Stomach (tissue), 9 donors: ENCODE measurements around the gene HAGHL. TPM values are rescaled to one million over a fixed set of nuclear protein-coding genes. Genes with fewer than 3 reads are reported as not detected.

Experiments
- DNase-seq, 2 donors: peaks; one replicate each; pipeline versions ENCODE4 v3.0.0 to v3.0.0-alpha.2; 2013 to 2019
- H3K27ac ChIP-seq, 5 donors: fragments of 200-600 bp in 4 of 5; sonication (generic) in 4 of 5; one replicate each; pipeline ENCODE4 v1.5.1; 2013 to 2019; ENCODE audit warnings: mild to moderate bottlenecking in 1 of 5, moderate library complexity in 1 of 5
- H3K27me3 ChIP-seq, 3 donors: fragments of 200-600 bp; sonication (generic); one replicate each; pipeline ENCODE4 v1.5.1; 2017 to 2019; ENCODE audit warnings: mixed run types in 1 of 3
- H3K36me3 ChIP-seq, 4 donors: fragments of 200-600 bp; sonication (generic); 1 replicate in 3 of 4; 2 replicates in 1 of 4; pipeline ENCODE4 v1.5.1; 2016 to 2019
- H3K4me1 ChIP-seq, 4 donors: fragments of 200-600 bp; sonication (generic); one replicate each; pipeline ENCODE4 v1.5.1; 2016 to 2019
- H3K4me3 ChIP-seq, 4 donors: fragments of 200-600 bp; sonication (generic) in 3 of 4; one replicate each; pipeline ENCODE4 v1.5.1; 2016 to 2019; ENCODE audit warnings: mild to moderate bottlenecking in 1 of 4
- H3K9me3 ChIP-seq, 4 donors: fragments of 200-600 bp; sonication (generic); one replicate each; pipeline ENCODE4 v1.5.1; 2016 to 2019
- CTCF ChIP-seq, 7 experiments: fragments of 450-650 bp in 4 of 7; fragments of 200-600 bp in 3 of 7; sonication (generic) in 3 of 7; IDR thresholded peaks; one replicate each; pipeline ENCODE4 v1.5.1; 2016 to 2019; ENCODE audit warnings: antibody characterized with exemption in 7 of 7, control low read depth in 2 of 7, mild to moderate bottlenecking in 1 of 7
- EP300 ChIP-seq: sonication (generic); formaldehyde crosslinking; IDR thresholded peaks from one replicate; pipeline ENCODE4 v1.6.1; 2017; ENCODE audit warnings: antibody characterized with exemption
- POLR2A ChIP-seq, 4 donors: fragments of 450-650 bp; IDR thresholded peaks; one replicate each; pipeline ENCODE4 v1.6.1; 2016; ENCODE audit warnings: antibody characterized with exemption in 4 of 4, control low read depth in 2 of 4, mild to moderate bottlenecking in 1 of 4, moderate library complexity in 1 of 4
- POLR2AphosphoS5 ChIP-seq, 3 donors: sonication (generic); formaldehyde crosslinking; IDR thresholded peaks; one replicate each; pipeline ENCODE4 v1.6.1; 2016; ENCODE audit warnings: antibody characterized with exemption in 3 of 3
- WGBS, 5 donors: extraction: QIAGEN DNeasy Blood & Tissue Kit in 3 of 5; methylation state at CpG; one replicate each; pipeline versions ENCODE4 v1.1.5 to v1.1.7; 2013 to 2018; 5-methylcytosine and 5-hydroxymethylcytosine counted together
- intact Hi-C: fragments of 100-400 bp; cut with DNase I; formaldehyde crosslinking; loops from one replicate; pipeline ENCODE4 v1.15.1; 2023; ENCODE audit warnings: low total_unique reads
- polyA plus RNA-seq, 3 donors: library from polyadenylated mRNA; stranded (reverse); fragments of 200-250 nt; gene quantifications; one replicate each; pipeline ENCODE4 v1.2.3, GENCODE V29; 2013
- total RNA-seq, 5 donors: library from RNA; depleted of rRNA; stranded (reverse); fragments of >200 nt; gene quantifications; one replicate each; pipeline versions ENCODE4 v1.1.0 to v1.2.3, GENCODE V29; 2014 to 2016
- donor health status: healthy with polysubstance abuse.
- donor health status: Bipolar disorder and iron deficiency.
- donor health status: healthy.

HAGHL gene
- total and polyA plus RNA-seq, 8 donors = 3.1 to 19.9 (median 3.9) TPM; not detected in 2

GRCh38 chr16:720447-720989, 6.4 kb upstream of the HAGHL start:
- peaks cover 0 to 37% (median 0%) of the 10 kb centered on the region in 3 donors for H3K27me3 ChIP-seq
- peaks cover 31 to 59% (median 57%) of the 10 kb centered on the region in 4 donors for H3K4me1 ChIP-seq
- H3K36me3 ChIP-seq = peaks cover 0 to 14% (median 0%) of the 10 kb centered on the region in 4 donors
- intact Hi-C loops = no loop called here
- 0 to 2% (median 1%) methylated on average over 7 to 38 of the region's 38 CpGs for WGBS, 5 donors
- TF ChIP-seq POLR2AphosphoS5 (IDR thresholded peaks at IDR 0.05) (no peak), POLR2A (IDR thresholded peaks at IDR 0.05) (no peak), EP300 (no peak), CTCF (IDR thresholded peaks at IDR 0.05) (no peak)
- peak overlapping the region; percentile 63 to 88 (median 80) for H3K4me3 ChIP-seq
- peak overlapping the region; percentile 88 to 94 (median 90) for H3K27ac ChIP-seq
- peak in 1 of 2 donors; percentile 91 for DNase-seq
- no peaks in the 10 kb centered on the region for H3K9me3 ChIP-seq

DNA sequence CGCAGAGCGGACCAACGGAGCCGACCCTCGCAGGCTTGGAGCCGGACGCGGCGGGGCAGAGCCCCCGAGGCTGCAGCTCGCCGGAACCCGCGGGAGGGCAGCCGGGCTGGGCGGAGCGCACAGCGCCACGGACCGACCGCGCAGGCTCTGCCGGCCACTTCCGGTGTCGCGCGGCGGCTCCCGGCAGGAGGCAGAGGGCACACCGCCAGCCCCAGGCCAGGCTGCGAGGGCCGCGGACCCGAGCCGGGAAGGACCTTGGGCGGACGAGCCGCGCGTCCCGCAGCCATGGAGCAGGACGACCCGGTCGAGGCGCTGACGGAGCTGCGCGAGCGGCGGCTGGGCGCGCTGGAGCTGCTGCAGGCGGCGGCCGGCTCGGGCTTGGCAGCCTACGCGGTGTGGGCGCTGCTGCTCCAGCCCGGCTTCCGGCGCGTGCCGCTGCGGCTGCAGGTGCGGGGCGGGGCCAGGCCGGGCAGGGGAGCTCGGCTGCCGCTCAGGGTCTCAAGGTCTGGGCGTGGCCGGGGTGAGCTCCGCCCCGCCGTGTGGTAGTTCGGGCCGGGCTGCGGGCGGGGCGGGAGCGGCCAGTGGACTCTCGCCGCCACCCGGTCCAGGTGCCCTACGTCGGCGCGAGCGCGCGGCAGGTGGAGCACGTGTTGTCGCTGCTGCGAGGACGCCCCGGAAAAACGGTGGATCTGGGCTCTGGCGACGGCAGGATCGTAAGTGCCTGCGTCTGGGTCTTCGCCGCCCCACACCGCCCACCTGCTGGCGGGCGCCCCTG, 5.7 kb upstream of the HAGHL start, which contains the start of gene ANTKMT:
Gene ANTKMT, plus strand, starts transcription at position 157 of the 775 bp plus-strand sequence. Its CDS starts 129 bp downstream, at position 286.
- peaks cover 0 to 37% (median 0%) of the 10 kb centered on the region in 3 donors for H3K27me3 ChIP-seq
- peak; percentile 22 to 74 (median 72) for TF ChIP-seq POLR2AphosphoS5 (IDR thresholded peaks at IDR 0.05)
- no peak for TF ChIP-seq CTCF (IDR thresholded peaks at IDR 0.05)
- H3K9me3 ChIP-seq = no peaks in the 10 kb centered on the region
- H3K4me1 ChIP-seq = peaks cover 26 to 58% (median 55%) of the 10 kb centered on the region in 4 donors
- H3K4me3 ChIP-seq = peak within 1 kb of the TSS; percentile 63 to 88 (median 80)
- intact Hi-C loops = no loop called here
- peak; percentile 89 to 96 for DNase-seq
- H3K27ac ChIP-seq = peak within 1 kb of the TSS; percentile 88 to 94 (median 90)
- 7 to 25% (median 10%) methylated on average over 23 to 106 of the region's 106 CpGs for WGBS, 5 donors
- peaks cover 0 to 14% (median 0%) of the 10 kb centered on the region in 4 donors for H3K36me3 ChIP-seq

DNA sequence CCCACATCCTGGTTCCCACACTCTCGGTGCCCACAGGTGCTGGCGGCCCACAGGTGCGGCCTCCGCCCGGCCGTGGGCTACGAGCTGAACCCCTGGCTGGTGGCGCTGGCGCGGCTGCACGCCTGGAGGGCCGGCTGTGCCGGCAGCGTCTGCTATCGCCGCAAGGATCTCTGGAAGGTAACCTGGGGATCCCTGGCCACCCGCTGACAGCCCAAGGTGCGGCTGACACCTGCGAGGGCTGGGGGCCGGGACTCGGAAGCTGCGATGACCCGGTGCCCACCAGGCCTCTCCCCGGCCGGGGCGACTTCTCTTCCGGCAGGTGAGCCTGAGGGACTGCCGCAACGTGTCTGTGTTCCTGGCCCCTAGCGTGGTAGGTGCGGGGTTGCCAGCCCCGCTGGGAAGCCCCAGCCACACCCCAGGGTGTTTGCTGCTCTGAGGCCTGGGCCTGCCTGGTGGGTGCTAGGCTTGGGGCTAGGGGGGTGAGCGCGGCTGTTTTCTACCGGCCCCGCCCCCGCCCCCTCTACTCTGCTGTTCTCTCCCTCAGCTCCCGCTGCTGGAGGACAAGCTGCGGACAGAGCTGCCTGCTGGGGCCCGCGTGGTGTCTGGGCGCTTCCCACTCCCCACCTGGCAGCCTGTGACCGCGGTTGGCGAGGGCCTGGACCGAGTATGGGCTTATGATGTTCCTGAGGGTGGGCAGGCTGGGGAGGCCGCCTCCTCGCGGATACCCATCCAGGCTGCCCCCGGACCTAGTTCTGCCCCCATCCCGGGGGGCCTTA, 5.0 kb upstream of the HAGHL start:
- intact Hi-C loops = no loop called here
- peak overlapping the region; percentile 88 to 94 (median 90) for H3K27ac ChIP-seq
- H3K36me3 ChIP-seq = peaks cover 0 to 13% (median 0%) of the 10 kb centered on the region in 4 donors
- peaks cover 28 to 57% (median 55%) of the 10 kb centered on the region in 4 donors for H3K4me1 ChIP-seq
- H3K27me3 ChIP-seq = peaks cover 0 to 37% (median 5%) of the 10 kb centered on the region in 3 donors
- no peak for TF ChIP-seq EP300
- TF ChIP-seq POLR2A (IDR thresholded peaks at IDR 0.05) = no peak
- no peak for TF ChIP-seq CTCF (IDR thresholded peaks at IDR 0.05)
- TF ChIP-seq POLR2AphosphoS5 (IDR thresholded peaks at IDR 0.05) = no peak
- no peak for DNase-seq
- H3K4me3 ChIP-seq = peak overlapping the region; percentile 63 to 88 (median 80)
- H3K9me3 ChIP-seq = no peaks in the 10 kb centered on the region
- whole genome bisulfite sequencing, 5 donors = 82 to 88% (median 85%) methylated on average over 22 to 51 of the region's 51 CpGs
